Islet precursor cell (in vitro differentiated cells): ENCODE measurements around the gene RFK.
A peak's percentile ranks its signal among the peaks of the same experiment; 100 is the strongest.
"Not testable (repeated sequence)": the region's sequence is repeated elsewhere in the genome, so short reads cannot be mapped to it uniquely, and the experiment has no call there.

Experiments
- DNase-seq: peaks from one replicate; pipeline ENCODE4 v3.0.0-alpha.2; 2018

RFK gene

GRCh38 chr9:76369583-76369982 is 24.6 kb downstream of the RFK start:
- no peak for DNase-seq

DNA sequence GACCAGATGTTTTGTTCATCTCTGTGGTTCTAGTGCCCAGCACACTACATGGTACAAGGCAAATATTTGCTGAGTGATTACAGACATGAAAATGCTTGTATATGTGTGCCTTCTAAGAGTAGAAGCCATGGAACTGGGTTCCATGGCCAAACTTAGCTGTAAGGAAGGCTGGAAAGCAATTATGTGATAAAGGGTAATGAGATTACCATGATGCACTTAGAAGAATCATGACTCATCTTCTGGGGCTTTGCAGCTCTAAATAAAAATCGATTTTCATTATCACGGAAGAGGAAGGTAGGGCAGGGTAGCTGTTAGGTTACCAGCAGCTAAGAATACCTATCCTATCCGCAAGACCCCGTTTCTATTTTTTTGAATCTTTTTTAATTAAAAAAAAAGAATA is 28.0 kb downstream of the RFK start:
- no peak for DNase-seq

- DNase-seq = peak; percentile 79
Measured at GRCh38 chr9:76365028-76365427, 29.2 kb downstream of the RFK start.

DNA sequence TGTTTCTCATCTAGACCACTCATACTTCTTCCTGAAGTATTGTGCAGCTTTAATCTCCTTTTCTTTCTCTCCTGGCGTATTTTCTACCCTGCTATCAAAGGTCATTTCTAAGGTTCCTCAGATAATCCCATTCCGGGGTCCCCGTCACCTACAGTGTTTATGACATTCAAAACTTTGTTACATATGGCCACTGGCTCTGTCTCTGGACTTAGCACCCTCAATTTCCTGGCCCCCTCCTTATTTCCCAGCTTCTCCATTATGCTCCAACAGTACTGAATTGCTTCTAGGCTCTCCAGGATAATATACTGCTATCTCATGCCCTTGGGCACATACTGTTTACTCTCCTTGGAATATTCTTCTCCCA is 31.2 kb downstream of the RFK start:
- no peak for DNase-seq

DNA sequence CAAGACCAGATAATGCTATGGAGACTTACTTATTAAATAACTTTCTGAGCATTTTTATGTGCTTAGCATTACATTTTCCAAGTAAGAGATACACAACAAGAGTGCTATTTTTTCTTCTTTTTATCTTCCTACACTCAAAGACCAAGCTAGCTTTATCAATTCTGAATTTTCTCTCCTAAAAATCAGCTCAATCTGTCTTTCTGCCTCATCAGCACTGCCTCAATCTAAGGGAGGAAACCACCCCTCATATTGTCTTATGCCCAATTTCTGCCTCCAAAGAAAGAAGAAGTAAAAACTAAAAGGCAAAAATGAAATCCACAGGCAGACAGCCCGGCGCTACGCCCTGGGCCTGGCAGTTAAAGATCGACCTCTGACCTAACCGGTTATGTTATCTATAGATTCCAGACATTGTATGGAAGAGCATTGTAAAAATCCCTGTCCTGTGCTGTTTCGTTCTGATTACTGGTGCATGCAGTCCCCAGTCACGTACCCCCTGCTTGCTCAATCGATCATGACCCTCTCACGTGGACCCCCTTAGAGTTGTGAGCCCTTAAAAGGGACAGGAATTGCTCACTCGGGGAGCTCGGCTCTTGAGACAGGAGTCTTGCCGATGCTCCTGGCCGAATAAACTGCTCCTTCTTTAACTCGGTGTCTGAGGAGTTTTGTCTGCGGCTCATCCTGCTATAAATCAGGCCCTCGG is 31.7 kb downstream of the RFK start:
- not testable (repeated sequence) for DNase-seq

DNA sequence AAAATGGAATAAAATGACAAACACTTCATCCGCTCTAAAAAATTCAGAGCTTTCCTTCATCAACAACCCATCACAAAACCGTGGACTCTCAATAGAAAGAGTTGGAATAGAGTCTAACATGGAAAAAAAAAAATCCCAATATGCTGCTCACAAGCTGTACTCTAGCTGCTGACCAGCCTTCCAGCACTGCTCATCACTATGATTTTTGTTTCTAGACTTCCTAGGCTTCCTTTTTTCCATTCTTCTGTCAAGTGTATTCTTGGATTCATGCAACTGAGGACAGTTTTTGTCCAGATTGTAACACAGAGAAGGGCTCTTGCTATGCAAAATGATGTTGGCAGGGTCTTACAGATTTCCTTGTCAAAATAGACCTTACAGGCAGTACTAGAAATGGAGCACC is 34.5 kb downstream of the RFK start:
- DNase-seq = no peak

GRCh38 chr9:76359365-76359764 is 34.9 kb downstream of the RFK start:
- no peak for DNase-seq

DNA sequence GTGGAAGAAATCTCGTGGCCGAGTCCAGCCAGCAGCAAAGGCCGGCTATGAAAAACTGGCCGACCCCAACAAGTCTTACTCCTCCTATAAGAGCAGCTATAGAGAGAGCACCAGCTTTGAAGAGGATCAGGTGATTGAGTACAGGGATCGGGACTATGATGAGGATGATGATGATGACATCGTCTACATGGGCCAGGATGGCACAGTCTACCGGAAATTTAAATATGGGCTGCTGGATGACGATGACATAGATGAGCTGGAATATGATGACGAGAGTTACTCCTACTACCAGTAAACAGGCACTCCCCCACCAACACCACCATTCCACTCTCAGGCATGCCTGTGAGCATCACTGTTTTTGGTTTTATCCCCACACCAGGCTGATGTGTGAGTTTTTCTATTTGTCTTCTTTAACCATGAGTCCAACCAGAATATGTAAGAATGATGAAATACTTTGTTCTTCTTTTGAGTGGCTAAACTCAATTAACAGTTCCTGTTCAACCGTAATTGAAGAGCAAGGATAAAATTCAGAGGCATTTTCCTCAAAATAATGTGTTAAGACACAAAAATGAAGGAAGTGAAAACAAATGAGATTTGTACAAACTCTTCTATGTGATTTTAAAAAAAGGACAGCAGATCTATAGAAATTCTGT is 35.5 kb downstream of the RFK start:
- no peak for DNase-seq

DNA sequence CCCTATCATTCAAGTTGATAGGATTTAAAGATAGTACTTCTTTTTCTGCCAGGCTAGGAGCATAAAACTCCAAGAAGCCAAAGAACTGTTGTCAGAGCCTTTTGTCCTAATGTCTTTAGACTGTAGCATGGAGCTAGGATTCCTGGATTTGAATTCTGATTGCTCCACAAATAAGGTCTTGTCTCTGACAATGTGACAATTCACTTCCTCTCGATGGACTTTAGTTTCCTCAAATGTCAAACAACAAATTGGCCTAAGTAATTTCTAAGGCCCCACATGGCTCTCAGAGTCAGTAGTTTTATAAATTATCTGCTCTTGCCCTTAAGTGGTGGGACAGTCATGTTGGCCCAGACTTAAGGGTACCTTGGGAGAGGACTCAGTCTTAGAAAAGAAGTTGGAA is 36.7 kb downstream of the RFK start:
- no peak for DNase-seq

- DNase-seq = no peak
Measured at GRCh38 chr9:76355886-76356285, 38.3 kb downstream of the RFK start.

DNA sequence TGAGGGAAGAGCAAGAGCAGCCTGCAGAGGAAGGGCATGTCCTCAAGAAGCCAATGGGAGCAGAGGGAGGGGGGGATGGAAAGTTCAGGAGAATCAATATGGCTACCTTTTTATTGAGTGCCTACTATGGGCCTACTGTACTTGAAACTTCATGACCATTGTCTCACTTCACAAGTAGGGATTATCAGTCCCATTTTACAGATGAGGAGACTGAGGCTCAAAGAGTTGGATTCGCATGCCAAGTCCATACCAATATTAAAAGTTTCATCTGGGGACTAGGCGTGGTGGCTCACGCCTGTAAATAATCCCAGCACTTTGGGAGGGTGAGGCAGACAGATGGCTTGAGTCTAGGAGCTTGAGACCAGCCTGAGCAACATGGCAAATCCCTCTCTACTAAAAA is 40.0 kb downstream of the RFK start:
- no peak for DNase-seq

- DNase-seq = no peak
Measured at GRCh38 chr9:76353280-76353679, 40.9 kb downstream of the RFK start.

DNA sequence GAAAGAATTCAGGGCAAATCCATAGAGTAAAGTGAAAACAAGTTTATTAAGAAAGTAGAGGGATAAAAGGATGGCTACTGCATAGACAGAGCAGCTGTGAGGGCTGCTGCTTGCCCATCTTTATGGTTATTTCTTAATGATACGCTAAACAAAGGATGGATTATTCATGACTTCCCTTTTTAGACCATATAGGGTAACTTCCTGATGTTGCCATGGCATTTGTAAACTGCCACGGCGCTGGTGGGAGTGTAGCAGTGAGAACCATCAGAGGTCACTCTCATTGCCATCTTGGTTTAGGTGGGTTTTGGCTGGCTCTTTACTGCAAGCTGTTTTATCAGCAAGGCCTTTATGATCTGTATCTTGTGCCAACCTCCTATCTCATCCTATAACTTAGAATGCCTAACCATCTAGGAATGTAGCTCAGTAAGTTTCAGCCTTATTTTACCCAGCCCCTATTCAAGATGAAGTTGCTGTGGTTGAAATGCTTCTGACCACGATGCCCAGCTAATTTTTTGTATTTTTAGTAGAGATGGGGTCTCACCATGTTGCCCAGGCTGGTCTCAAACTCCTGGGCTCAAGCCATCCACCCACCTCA is 42.1 kb downstream of the RFK start:
- DNase-seq = no peak

- DNase-seq = no peak
Measured at GRCh38 chr9:76351006-76351405, 43.2 kb downstream of the RFK start.

DNA sequence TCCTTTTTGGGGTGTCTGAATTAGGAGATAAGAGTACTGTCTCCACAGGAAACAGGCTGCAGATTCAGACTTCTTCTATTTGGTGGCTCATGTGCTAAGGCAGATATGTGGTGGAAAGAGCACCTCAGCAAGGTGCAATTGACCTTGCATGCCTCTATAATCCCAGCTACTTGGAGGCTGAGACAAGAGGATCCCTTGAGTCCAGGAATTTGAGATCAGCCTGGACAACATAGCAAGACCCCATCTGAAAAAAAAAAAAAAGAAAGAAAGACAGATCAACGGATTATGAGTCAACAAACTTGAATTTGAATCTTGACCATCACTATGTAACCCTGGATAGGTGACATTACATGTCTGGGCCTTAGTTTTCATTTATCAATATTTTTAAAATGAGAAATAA is 44.4 kb downstream of the RFK start:
- DNase-seq = no peak

- no peak for DNase-seq
Measured at GRCh38 chr9:76342858-76343257, 51.4 kb downstream of the RFK start.

DNA sequence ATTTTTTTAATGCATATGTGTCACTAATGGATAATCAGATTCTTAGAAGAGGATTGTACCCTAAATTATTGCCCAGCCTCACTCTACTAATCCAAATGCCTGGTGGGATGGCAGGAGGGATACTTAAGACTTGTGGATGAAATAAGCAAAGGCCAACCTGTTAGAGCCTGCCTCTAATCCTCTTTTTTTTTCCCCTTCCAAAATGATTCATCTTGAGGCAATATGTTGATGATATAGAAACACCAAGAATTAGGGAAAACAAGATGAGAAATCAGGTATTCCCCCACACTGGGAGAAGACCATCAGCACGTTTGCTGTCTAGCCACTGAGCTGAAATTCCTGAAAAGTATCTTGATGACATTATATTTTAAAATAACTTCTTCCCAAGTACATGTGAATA is 52.0 kb downstream of the RFK start:
- DNase-seq = no peak

DNA sequence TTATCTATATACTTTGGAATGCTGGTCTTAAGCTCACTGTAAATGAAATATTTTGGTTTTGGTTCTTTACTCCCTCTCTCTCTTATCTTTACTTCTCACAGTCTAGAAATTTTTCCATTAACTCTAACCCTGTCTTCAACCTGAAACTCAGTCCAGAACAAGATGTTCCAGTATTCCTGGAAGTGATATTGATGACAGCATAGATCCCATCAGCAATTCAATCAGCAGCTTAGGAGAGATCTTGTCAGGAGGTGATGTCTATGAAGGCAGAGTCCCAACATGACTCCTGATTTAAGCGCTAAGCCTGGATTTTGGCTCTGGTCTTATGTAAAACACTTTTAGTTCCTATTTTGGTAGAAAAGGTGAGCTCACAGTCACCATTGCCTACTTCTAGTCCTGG is 52.6 kb downstream of the RFK start:
- no peak for DNase-seq

GRCh38 chr9:76338418-76338817 is 55.8 kb downstream of the RFK start:
- DNase-seq = no peak

GRCh38 chr9:76336027-76336426 is 58.2 kb downstream of the RFK start:
- DNase-seq = no peak
